ENCODE measurements around the gene PIM2. TPM values are rescaled to one million over a fixed set of nuclear protein-coding genes. Genes with fewer than 3 reads are reported as not detected.
A peak's percentile ranks its signal among the peaks of the same experiment; 100 is the strongest.

The PIM2 gene
- polyA plus RNA-seq, 1 of the 3 experiments (the other 2 are of a cell fraction) = 12.3 TPM

GRCh38 chrX:48961585-48962091 lies 42.8 kb upstream of the PIM2 start:
- WGBS (ENCODE audit: low lambda C conversion rate) = 44% methylated on average over 4 of the region's 5 CpGs
- peak overlapping the region in 1 of 2 experiments; percentile 45; a peak in 1 of 4 replicates for H3K27ac ChIP-seq (ENCODE audit: low read depth in 2 of 2, low read length in 1 of 2)
- H3K9me3 ChIP-seq = no peaks in the 10 kb centered on the region
- H3K27me3 ChIP-seq (ENCODE audit: insufficient read depth) = 0 out of 2 replicates have a peak, but pooled peaks cover 4% of the 10 kb centered on the region
- H3K4me1 ChIP-seq (ENCODE audit: control insufficient read depth in 1 of 2, insufficient read depth in 2 of 2, low read depth in 1 of 2, low read length in 1 of 2) = peaks cover 5 to 18% of the 10 kb centered on the region in 2 experiments; a peak in 2 of 4 replicates
- H3K4me3 ChIP-seq (ENCODE audit: low read depth in 2 of 2, low read length in 1 of 2) = no peak overlapping the region
- ChIA-PET CTCF (interaction anchor here (1.3 kb wide), 1 partner anchor 10 kb away, joined by 8 read pairs; the partner anchor contains the start of gene KCND1), POLR2A (interaction anchor here (2.2 kb wide), 1 partner anchor 11 kb away, joined by 9 read pairs; the partner anchor contains the start of gene KCND1)
- H3K4me2 ChIP-seq = no peak overlapping the region
- peaks cover 2% of the 10 kb centered on the region; the same call in 1 of the 2 replicates for H4K20me1 ChIP-seq (ENCODE audit: insufficient read depth)
- peaks cover 6% of the 10 kb centered on the region for H3K79me2 ChIP-seq (ENCODE audit: insufficient read depth)
- no peaks in the 10 kb centered on the region for H3F3A ChIP-seq (replicated peaks; ENCODE audit: insufficient read depth)
- DNase-seq = no peak
- TF ChIP-seq EZH2phosphoT487 (IDR thresholded peaks at IDR 0.05; ENCODE audit: borderline replicate concordance, low read depth) = no peak
- TF ChIP-seq EP300 (IDR thresholded peaks at IDR 0.05; ENCODE audit: borderline replicate concordance in 1 of 2, low read depth in 1 of 2, low read length in 1 of 2) = no peak
- TF ChIP-seq TEAD4 (IDR thresholded peaks at IDR 0.05; ENCODE audit: borderline replicate concordance, insufficient read depth) = no peak
- TF ChIP-seq USF1 (IDR thresholded peaks at IDR 0.05; ENCODE audit: borderline replicate concordance, low read depth) = no peak
- no peak for TF ChIP-seq ZBTB33 (IDR thresholded peaks at IDR 0.05; ENCODE audit: borderline replicate concordance, low read depth)
- TF ChIP-seq TAF1 (IDR thresholded peaks at IDR 0.05; ENCODE audit: borderline replicate concordance, low read depth, low read length) = no peak
- no peak for TF ChIP-seq NRF1 (IDR thresholded peaks at IDR 0.05; ENCODE audit: low read depth, low read length)
- no peak for TF ChIP-seq ELF1 (IDR thresholded peaks at IDR 0.05)
- no peak for TF ChIP-seq RXRA (IDR thresholded peaks at IDR 0.05; ENCODE audit: borderline replicate concordance, low read depth)
- no peak for TF ChIP-seq RAD21 (IDR thresholded peaks at IDR 0.05; ENCODE audit: low read length)
- no peak for TF ChIP-seq SIN3A (IDR thresholded peaks at IDR 0.05; ENCODE audit: borderline replicate concordance, low read depth, low read length)
- TF ChIP-seq CTCF (IDR thresholded peaks at IDR 0.05) = no peak
- TF ChIP-seq PBX3 (IDR thresholded peaks at IDR 0.05) = no peak
- no peak for TF ChIP-seq MEF2A (IDR thresholded peaks at IDR 0.05; ENCODE audit: borderline replicate concordance, low read depth)
- no peak for TF ChIP-seq RCOR1 (IDR thresholded peaks at IDR 0.05; ENCODE audit: low read length)
- TF ChIP-seq FOSL2 (IDR thresholded peaks at IDR 0.05; ENCODE audit: borderline replicate concordance, low read depth) = no peak
- TF ChIP-seq MAX (IDR thresholded peaks at IDR 0.05; ENCODE audit: low read depth) = no peak
- no peak for TF ChIP-seq USF2 (IDR thresholded peaks at IDR 0.05; ENCODE audit: borderline replicate concordance, low read depth, low read length)
- no peak for TF ChIP-seq IRF3 (IDR thresholded peaks at IDR 0.05; ENCODE audit: low read depth, low read length)
- no peak for TF ChIP-seq POLR2AphosphoS5 (IDR thresholded peaks at IDR 0.05; ENCODE audit: low read depth, low read length)
- no peaks in the 10 kb centered on the region for H3K9me2 ChIP-seq
- H3K9ac ChIP-seq = no peak overlapping the region
- no peaks in the 10 kb centered on the region for H3K36me3 ChIP-seq (replicated peaks in 1 of 2; ENCODE audit: control insufficient read depth in 1 of 2, insufficient read depth in 2 of 2, low read length in 1 of 2)
- H2AFZ ChIP-seq (ENCODE audit: low read depth) = no peak overlapping the region
